Activated T-cell treated with anti-CD3 and anti-CD28 coated beads for 48 hours (primary cell): Measurements from ENCODE around the gene HEG1.
A peak's percentile ranks its signal among the peaks of the same experiment; 100 is the strongest.

ENCODE experiments used
- DNase-seq: peaks from one replicate; pipeline ENCODE4 v3.0.0-alpha.2; 2020; ENCODE audit warnings: low read depth

Gene HEG1

GRCh38 chr3:124952282-124952855 lies 103.4 kb downstream of the HEG1 start:
- no peak for DNase-seq

- DNase-seq, result no peak
Measured at GRCh38 chr3:124951511-124952281, 104.1 kb downstream of the HEG1 start.

DNA sequence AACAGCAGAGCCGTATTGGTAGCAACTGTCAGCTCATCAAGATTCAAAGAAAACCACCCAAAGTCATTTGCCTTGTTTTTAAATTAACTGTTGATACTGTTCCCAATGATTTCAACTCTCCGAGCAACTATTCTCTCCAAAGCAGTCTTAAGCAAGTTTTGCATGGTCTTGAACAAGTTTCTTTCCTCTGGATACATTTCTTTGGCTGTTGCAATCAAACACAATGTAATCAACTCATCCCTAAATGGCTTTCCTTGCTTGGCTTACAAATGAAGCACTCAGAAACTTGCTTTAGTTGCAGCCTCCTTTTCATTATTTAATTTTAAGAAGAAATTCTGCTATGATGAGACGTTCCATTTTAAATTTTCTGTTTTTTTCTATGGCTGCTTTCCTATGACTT lies 105.8 kb downstream of the HEG1 start:
- no peak for DNase-seq

DNA sequence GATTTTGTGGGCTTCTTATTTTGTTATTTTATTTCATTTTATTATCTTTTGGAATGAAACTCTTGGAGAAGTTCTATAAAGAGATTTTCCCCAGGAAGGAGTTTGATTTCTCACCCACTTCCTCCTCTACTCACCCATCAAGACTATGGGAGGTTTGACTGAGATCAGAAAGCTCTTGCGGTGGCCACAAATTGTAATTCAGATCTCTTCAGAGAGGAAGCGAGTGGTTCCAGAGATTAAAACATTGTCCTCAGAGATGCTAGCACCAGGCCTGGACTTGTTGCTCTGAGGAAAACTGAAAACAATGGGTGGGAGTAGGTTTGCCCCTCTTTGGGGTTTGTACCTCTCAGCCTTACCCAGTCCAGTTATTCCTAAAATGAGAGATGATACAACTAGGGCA lies 113.2 kb downstream of the HEG1 start:
- DNase-seq, result no peak

DNA sequence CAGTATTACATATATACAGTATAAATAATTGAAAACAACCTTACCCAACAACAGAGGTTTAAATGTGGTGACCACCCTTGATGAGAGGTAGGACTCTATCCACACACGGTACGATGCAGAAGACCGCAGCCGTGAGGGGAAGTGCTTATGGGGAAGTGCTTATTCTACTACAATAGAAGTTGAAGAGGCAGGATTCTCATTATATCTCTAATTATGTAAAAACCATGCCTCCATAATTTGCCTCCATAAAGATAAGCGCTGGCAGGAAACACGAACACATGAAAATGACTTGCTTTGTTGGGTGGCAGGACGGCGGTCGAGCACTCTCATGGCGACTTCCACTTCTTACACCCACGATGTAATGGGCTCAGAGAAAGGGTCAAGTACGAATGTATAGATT lies 114.0 kb downstream of the HEG1 start:
- no peak for DNase-seq

DNA sequence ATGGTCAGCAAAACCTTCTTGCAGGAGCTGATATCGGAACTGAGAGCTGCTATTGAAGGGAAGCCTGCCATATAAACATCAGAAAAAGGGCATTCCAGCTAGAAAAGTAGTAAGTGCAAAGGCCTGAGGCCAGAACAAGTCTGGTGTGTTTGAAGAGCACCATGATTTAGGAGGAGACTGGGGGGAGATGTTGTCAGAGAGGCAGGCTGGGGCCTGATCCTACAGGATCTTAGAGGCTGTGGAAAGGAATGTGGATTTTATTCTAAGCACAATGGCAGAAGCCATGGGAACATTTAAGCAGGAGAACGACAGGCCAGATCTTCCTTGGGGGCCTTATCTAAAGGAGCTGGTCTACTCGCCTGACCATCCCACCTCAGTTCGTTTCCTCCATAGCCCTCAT lies 116.1 kb downstream of the HEG1 start:
- DNase-seq, result no peak

GRCh38 chr3:124938896-124939295 lies 116.9 kb downstream of the HEG1 start:
- no peak for DNase-seq

- no peak for DNase-seq
Measured at GRCh38 chr3:124937049-124937448, 118.7 kb downstream of the HEG1 start.

DNA sequence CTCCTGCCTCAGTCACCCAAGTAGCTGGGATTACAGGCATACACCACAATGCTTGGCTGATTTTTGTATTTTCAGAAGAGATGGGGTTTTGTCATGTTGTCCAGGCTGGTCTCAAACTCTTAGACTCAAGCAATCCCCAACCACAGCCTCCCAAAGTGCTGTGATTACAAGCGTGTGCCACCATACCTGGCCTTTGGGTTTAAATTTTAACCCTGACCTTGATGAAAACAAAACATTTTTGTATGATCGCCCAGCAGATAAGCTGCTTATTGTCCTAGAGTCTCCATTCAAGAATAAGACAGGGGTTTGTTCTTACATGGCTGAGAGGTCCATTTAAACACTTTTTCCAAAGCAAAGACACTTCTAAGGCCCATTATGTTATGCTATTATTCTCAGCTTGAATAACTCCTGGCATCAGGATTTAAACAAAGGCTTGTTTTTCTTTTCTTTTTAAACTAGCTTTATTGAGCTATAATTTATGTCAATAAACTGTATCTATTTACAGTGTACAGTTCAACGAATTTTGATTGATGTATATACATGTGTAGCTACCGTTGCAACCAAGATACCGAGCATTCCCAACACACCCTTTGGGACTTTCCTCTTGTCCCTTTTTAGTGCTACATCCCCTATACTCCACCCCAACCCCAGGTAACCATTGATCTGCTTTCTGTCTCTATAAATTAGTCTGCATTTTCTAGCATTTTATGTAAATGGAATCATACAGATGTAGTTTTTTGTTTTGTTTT lies 119.8 kb downstream of the HEG1 start:
- DNase-seq, result no peak

DNA sequence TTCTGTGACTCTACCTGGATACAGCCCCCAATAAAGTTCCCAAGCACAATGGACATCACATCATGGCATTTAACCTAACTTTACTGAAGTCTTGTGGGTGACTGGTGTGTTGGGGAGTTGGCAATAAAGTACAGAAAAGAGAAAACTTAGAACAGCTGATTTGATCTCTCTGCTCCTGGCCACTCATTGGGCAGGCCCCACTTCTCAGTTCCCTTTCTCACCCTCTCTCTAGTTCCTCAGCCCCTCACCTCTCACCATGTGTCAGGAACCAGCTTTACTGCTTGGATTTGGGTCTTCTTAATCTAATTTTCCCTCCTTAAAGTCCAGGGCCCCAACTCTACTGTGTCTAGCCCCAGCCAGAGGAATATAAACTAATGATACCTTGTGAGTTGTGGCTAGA lies 120.5 kb downstream of the HEG1 start:
- DNase-seq, result no peak

DNA sequence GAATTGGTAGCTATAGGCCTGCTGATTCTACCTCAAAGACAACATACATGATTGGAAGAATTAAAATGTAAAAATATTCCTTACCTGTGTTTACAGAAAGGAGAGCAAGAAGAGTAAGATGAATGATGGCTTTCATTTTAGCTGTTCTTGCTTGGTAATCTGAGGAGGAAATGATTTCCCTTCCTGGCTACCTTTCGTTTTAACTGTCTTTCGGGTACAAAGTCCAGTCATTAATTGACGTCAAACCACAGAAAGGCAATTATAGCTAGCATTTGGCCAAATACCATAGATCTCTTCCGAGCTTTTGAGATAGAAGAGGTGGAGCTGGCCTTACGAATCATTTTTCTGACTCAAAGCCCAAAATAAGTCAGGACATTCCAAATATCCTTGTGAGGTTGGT lies 121.2 kb downstream of the HEG1 start, which contains the start of gene MUC13:
MUC13 (minus strand) TSS at position 175 of the 400 bp plus-strand sequence; CDS start at position 136, 39 bp downstream.
- no peak for DNase-seq

- peak; percentile 31 for DNase-seq
Measured at GRCh38 chr3:124928333-124929202, 127.2 kb downstream of the HEG1 start.

- no peak for DNase-seq
Measured at GRCh38 chr3:124927574-124928045, 128.2 kb downstream of the HEG1 start.

GRCh38 chr3:124926426-124927101 lies 129.2 kb downstream of the HEG1 start:
- DNase-seq, result no peak

DNA sequence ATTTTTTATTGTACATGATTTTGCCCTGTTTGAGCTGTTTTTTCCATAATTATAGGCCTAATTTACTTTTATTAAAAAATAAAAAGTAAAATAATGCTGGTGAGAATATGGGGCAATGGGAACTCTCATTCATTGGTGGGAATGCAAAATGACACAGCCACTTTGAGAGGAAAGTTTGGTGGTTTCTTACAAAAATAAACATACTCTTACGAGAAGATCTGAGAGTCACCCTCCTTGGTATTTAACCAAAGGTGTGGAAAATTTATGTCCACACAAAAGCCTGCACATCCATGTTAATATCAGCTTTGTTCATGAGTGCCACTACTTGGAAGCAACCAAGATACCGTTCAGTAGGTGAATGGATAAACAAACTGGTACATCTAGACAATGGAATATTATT lies 131.1 kb downstream of the HEG1 start:
- no peak for DNase-seq

DNA sequence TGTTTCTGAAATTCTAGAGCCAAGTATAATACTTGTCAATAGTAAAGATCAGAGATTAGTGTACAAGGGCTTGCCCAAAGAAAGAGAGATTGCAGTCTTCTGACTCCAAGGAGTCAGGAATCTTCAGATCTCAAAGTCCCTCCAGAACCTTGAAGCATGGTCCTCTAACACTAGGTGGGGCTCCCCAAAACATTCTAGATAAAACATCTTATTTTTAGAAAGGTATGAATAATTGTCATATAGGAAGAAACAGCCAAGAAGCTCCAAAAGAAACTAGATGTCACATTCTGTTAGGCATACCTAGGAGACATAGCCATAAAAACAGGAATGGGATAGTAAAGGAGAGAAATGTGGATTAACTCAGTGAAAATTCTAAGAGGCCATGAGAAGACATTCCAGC lies 132.0 kb downstream of the HEG1 start:
- DNase-seq, result no peak

GRCh38 chr3:124920718-124921117 lies 135.1 kb downstream of the HEG1 start:
- no peak for DNase-seq

DNA sequence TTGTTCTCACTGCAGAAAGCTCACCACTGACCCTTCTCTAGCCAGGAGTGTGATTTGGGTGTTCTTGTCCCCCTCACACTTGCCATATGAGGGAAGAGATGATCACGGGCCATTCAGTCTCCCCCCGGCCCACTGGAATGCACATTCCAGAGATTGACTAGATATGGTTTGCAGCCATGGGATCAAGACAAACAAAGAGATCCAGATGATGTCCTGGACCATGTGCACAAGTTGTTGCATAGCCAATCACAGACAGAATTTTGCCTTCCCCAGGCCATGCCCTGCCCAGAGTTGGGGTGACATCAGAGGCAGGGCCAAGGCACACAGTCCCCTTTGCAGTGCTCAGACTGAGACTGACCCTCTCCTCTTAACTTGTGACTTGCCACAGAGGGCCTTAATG lies 136.0 kb downstream of the HEG1 start:
- no peak for DNase-seq

DNA sequence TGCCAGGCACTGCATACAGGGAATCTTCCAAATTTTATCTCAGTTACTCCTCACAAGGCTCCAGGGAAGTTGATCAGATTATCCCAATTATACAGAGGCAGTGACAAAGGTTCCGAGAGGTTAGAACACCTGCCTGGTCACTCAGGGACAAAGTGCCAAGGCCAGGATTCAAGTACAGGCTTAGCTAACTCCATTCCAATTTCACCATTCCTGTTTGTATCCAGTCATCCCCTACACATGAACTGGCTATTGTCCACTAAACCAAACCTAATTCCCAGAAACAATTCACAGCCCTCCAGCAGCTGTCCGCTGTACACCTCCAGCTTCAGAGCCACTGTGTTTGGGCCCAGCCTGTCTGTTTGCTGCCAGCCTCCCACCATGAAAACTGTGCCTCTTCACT lies 137.3 kb downstream of the HEG1 start:
- DNase-seq, result no peak

DNA sequence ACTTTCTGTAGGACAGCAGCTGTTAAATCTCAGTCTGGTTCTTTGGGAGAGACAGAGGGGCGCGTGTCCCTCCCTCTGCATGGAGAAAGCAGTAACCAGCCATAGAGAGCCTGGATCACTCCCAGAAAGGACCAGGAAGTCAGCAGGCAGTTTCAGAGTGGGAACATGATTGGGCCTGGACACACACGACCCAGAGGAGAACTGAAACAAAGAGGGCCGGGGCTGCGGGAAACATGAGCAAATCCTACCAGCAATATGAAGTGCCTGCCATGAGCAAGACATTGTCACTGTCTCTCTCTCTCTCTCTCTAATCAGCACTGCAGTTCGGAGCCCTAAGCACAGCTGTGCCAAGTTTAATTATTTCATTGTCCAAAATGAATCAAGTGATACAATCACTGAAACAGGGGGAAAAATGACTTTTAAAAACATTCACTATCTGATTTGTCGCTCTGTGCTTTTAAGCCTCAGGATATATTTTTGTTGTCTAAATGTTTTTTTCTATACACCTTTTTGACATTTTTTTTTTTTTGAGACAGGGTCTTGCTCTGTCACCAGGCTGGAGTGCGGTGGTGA lies 138.9 kb downstream of the HEG1 start:
- DNase-seq, result no peak
